Gastroesophageal sphincter (tissue), 3 donors: Measurements from ENCODE around the gene PSMB5.

Experiments
- CTCF ChIP-seq, 4 experiments: fragments of 200-600 bp in 2 of 4; fragments of 450-650 bp in 2 of 4; sonication (generic) in 1 of 4; IDR thresholded peaks; one replicate each; pipeline ENCODE4 v1.5.1; 2017 to 2019; ENCODE audit warnings: antibody characterized with exemption in 4 of 4, mild to moderate bottlenecking in 2 of 4, moderate library complexity in 2 of 4
- EP300 ChIP-seq: sonication (generic); formaldehyde crosslinking; IDR thresholded peaks from one replicate; pipeline ENCODE4 v1.6.1; 2017; ENCODE audit warnings: antibody characterized with exemption, mild to moderate bottlenecking
- POLR2A ChIP-seq, 2 donors: fragments of 450-650 bp; IDR thresholded peaks; one replicate each; pipeline ENCODE4 v1.6.1; 2017; ENCODE audit warnings: antibody characterized with exemption in 2 of 2, mild to moderate bottlenecking in 2 of 2, moderate library complexity in 1 of 2
- POLR2AphosphoS5 ChIP-seq: sonication (generic); formaldehyde crosslinking; IDR thresholded peaks from one replicate; pipeline ENCODE4 v1.6.1; 2017; ENCODE audit warnings: antibody characterized with exemption

- no peak for TF ChIP-seq EP300
- no peak for TF ChIP-seq CTCF (IDR thresholded peaks at IDR 0.05)
- no peak for TF ChIP-seq POLR2A (IDR thresholded peaks at IDR 0.05)
- TF ChIP-seq POLR2AphosphoS5, result no peak
Measured at GRCh38 chr14:23009939-23010726, 24.6 kb downstream of the PSMB5 start, which contains the start of gene C14orf93.
